ENCODE measurements around the gene COPS6.
"Not testable (repeated sequence)": the region's sequence is repeated elsewhere in the genome, so short reads cannot be mapped to it uniquely, and the experiment has no call there.

DNA sequence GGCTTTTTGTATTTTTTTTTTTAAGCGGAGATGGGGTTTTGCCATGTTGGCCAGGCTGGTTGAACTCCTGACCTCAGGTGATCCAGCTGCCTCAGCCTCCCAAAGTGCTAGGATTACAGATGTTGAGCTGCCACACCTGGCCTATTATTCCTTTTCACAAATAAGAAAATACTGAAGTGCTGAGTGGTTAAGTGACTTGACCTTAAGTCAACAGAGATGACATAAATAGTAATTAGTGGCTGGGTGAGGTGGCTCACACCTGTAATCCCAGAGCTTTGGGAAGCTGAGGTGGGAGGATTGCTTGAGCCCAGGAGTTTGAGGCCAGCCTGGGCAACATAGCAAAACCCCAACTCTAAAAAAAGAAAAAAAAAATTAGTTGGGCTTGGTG, 41.4 kb downstream of the COPS6 start:
- TF ChIP-seq ZC3H10 (CRISPR knock-in tag; IDR thresholded peaks at IDR 0.05); TCF4 (CRISPR knock-in tag; IDR thresholded peaks at IDR 0.05; ENCODE audit: borderline replicate concordance); ZNF8 (CRISPR knock-in tag; IDR thresholded peaks at IDR 0.05); RARB (CRISPR knock-in tag; IDR thresholded peaks at IDR 0.05); ZFP3 (CRISPR knock-in tag; IDR thresholded peaks at IDR 0.05); ZFP30 (CRISPR knock-in tag; IDR thresholded peaks at IDR 0.05); SNAI2 (CRISPR knock-in tag; IDR thresholded peaks at IDR 0.05); OSR1 (CRISPR knock-in tag; IDR thresholded peaks at IDR 0.05); GLIS3 (CRISPR knock-in tag; IDR thresholded peaks at IDR 0.05): not testable (repeated sequence)
- TF ChIP-seq, protein P1, sequence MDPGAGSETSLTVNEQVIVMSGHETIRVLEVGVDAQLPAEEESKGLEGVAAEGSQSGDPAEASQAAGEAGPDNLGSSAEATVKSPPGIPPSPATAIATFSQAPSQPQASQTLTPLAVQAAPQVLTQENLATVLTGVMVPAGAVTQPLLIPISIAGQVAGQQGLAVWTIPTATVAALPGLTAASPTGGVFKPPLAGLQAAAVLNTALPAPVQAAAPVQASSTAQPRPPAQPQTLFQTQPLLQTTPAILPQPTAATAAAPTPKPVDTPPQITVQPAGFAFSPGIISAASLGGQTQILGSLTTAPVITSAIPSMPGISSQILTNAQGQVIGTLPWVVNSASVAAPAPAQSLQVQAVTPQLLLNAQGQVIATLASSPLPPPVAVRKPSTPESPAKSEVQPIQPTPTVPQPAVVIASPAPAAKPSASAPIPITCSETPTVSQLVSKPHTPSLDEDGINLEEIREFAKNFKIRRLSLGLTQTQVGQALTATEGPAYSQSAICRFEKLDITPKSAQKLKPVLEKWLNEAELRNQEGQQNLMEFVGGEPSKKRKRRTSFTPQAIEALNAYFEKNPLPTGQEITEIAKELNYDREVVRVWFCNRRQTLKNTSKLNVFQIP (CRISPR knock-in tag; IDR thresholded peaks at IDR 0.05; ENCODE audit: borderline replicate concordance, low read depth) = not testable (repeated sequence)
- TF ChIP-seq, protein P2, sequence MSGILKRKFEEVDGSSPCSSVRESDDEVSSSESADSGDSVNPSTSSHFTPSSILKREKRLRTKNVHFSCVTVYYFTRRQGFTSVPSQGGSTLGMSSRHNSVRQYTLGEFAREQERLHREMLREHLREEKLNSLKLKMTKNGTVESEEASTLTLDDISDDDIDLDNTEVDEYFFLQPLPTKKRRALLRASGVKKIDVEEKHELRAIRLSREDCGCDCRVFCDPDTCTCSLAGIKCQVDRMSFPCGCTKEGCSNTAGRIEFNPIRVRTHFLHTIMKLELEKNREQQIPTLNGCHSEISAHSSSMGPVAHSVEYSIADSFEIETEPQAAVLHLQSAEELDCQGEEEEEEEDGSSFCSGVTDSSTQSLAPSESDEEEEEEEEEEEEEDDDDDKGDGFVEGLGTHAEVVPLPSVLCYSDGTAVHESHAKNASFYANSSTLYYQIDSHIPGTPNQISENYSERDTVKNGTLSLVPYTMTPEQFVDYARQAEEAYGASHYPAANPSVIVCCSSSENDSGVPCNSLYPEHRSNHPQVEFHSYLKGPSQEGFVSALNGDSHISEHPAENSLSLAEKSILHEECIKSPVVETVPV (CRISPR knock-in tag; IDR thresholded peaks at IDR 0.05) = not testable (repeated sequence)
- TF ChIP-seq, protein P3, sequence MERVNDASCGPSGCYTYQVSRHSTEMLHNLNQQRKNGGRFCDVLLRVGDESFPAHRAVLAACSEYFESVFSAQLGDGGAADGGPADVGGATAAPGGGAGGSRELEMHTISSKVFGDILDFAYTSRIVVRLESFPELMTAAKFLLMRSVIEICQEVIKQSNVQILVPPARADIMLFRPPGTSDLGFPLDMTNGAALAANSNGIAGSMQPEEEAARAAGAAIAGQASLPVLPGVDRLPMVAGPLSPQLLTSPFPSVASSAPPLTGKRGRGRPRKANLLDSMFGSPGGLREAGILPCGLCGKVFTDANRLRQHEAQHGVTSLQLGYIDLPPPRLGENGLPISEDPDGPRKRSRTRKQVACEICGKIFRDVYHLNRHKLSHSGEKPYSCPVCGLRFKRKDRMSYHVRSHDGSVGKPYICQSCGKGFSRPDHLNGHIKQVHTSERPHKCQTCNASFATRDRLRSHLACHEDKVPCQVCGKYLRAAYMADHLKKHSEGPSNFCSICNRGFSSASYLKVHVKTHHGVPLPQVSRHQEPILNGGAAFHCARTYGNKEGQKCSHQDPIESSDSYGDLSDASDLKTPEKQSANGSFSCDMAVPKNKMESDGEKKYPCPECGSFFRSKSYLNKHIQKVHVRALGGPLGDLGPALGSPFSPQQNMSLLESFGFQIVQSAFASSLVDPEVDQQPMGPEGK (CRISPR knock-in tag; IDR thresholded peaks at IDR 0.05; ENCODE audit: borderline replicate concordance) = not testable (repeated sequence)
- TF ChIP-seq, protein P4, sequence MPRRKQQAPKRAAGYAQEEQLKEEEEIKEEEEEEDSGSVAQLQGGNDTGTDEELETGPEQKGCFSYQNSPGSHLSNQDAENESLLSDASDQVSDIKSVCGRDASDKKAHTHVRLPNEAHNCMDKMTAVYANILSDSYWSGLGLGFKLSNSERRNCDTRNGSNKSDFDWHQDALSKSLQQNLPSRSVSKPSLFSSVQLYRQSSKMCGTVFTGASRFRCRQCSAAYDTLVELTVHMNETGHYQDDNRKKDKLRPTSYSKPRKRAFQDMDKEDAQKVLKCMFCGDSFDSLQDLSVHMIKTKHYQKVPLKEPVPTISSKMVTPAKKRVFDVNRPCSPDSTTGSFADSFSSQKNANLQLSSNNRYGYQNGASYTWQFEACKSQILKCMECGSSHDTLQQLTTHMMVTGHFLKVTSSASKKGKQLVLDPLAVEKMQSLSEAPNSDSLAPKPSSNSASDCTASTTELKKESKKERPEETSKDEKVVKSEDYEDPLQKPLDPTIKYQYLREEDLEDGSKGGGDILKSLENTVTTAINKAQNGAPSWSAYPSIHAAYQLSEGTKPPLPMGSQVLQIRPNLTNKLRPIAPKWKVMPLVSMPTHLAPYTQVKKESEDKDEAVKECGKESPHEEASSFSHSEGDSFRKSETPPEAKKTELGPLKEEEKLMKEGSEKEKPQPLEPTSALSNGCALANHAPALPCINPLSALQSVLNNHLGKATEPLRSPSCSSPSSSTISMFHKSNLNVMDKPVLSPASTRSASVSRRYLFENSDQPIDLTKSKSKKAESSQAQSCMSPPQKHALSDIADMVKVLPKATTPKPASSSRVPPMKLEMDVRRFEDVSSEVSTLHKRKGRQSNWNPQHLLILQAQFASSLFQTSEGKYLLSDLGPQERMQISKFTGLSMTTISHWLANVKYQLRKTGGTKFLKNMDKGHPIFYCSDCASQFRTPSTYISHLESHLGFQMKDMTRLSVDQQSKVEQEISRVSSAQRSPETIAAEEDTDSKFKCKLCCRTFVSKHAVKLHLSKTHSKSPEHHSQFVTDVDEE (CRISPR knock-in tag; IDR thresholded peaks at IDR 0.05) = not testable (repeated sequence)

Data from SK-N-SH treated with all-trans-retinoic acid at 6 μM for 48 hours (cell line).